ENCODE results near the gene TRIM44.
"Not testable (repeated sequence)": the region's sequence is repeated elsewhere in the genome, so short reads cannot be mapped to it uniquely, and the experiment has no call there.

The TRIM44 gene

GRCh38 chr11:35826006-35826405 is 163.4 kb downstream of the TRIM44 start:
- FAIRE-seq = no peak

GRCh38 chr11:35826949-35827348 is 164.4 kb downstream of the TRIM44 start:
- no peak for FAIRE-seq

DNA sequence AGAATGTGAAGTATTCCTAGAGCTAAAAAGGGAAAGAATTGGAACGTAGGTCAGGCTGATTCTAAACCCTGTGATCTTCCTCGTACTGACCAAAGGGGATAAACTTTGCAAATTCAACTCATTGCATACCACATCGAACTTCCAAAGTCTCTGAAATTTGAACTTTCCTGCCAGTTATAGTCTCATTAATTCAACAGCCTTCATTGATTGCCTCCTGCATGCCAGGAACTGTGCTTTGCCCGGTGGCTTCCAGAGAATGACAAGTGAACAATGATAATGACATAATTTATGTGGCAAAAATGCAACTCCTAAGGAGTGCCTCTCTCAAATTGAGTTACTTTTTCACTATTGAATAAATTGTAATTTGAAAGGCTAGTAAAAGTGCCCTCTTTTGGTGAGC is 173.6 kb downstream of the TRIM44 start:
- no peak for FAIRE-seq

DNA sequence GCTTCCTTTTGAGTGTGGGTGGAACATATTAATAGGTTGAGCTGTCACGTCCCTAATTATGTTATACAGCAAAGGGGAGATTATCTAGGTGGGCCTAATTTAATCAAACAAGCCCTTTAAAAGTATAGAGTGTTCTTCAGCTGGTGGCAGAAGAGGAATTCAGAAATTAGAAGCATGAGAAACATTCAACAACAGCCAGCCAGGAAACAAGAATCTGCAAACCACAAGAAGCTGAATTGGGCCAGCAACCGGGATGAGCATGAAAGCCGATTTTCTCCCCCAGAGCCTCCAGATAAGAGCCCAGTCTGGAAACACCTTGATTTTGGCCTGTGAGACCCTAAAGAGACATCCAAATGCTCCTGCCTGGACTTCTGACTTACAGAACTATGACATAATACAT is 175.5 kb downstream of the TRIM44 start:
- FAIRE-seq = no peak

GRCh38 chr11:35838697-35839367 is 176.3 kb downstream of the TRIM44 start:
- FAIRE-seq = not testable (repeated sequence)

DNA sequence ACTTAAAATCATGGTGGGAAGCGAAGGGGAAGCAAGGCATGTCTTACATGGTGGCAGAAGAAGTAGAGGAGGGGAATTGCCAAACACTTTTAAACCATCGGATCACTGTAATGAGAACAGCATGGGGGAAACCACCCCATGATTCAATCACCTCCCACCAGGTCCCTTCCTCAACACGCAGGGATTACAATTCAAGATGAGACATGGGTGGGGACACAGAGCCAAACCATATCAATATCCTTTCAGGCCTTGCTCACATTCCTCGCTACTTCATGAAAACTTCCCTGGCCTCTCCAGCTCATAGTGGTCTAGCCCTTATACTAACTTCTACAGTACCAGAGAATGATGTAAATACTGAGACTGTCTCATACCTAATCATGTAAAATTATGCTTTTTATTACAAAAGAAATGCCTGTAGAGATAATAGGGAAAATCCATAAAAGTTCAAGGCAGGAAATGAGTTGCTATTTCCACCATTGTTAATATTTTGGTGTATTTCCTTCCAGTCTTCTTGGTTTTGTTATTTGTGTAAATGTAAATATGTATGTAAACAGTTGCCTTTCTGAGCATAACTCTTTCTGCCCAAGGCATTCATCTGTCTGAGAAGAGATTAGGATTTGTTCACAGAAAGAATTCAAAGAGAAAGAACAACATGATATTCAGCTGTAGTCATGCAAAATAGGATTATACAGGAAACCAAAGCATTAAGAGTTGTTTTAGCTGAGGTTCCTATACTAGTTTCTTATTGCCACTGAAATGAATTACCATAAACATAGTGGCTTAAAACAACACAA is 177.0 kb downstream of the TRIM44 start:
- no peak for FAIRE-seq

- no peak for FAIRE-seq
Observed at GRCh38 chr11:35841733-35842132, 179.2 kb downstream of the TRIM44 start.

GRCh38 chr11:35842958-35843357 is 180.4 kb downstream of the TRIM44 start:
- FAIRE-seq = no peak

- FAIRE-seq = no peak
Observed at GRCh38 chr11:35844579-35844978, 182.0 kb downstream of the TRIM44 start.

DNA sequence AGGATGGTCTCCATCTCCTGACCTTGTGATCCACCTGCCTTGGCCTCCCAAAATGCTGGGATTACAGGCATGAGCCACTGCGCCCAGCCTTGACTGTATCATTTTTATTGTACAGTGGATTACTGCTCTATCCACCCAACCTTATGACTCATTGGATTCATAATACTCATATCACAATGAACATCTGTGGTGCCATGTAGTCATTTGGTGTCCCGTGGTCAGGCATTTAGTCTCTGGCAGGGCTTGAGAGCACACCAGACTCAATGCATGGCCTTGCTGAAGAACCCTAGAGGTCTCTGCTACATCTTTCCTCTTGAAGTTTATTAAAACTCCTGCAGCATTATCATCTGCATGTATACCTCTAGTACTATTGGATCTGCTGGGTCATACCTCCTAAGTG is 183.3 kb downstream of the TRIM44 start:
- no peak for FAIRE-seq

- FAIRE-seq = no peak
Observed at GRCh38 chr11:35846874-35847273, 184.3 kb downstream of the TRIM44 start.

GRCh38 chr11:35847473-35847872 is 184.9 kb downstream of the TRIM44 start:
- FAIRE-seq = no peak

DNA sequence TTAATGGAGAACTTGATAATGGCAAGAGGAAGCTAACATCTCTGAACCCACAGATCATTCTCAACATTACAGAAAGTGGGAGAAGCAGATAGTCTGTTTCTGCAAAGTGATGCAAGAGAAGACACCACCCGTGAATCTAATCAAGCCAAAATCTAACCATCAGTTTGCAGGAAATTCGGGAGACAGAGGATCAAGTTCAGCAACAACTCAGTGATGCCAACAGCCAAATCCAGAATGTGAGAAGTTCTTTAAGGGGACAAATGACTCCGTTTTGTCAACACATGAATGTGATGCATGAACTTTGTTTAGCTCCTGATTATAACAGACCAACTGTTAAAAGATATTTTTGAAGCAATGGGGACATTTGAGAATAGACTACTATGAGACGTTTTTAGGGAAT is 186.0 kb downstream of the TRIM44 start:
- no peak for FAIRE-seq

DNA sequence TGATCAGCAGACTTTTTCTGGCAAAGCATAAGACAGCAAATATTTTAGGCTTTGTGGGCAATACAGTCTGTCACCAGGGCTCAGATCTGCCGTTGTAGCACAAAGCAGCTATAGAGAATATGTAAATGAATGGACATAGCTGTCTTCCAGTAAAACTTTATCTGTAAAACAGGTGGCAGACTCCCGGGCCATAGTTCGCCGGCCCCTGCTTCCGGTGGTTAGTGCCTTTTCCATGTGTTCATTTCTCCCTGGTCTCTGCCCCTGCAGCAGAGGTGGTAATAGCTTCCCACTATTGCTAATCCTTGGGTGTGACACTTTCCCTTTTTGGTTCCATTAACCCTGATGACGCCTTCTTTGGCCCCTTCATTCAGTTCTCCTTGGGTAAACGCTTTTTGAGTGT is 187.6 kb downstream of the TRIM44 start:
- no peak for FAIRE-seq

GRCh38 chr11:35851342-35851741 is 188.8 kb downstream of the TRIM44 start:
- FAIRE-seq = no peak

DNA sequence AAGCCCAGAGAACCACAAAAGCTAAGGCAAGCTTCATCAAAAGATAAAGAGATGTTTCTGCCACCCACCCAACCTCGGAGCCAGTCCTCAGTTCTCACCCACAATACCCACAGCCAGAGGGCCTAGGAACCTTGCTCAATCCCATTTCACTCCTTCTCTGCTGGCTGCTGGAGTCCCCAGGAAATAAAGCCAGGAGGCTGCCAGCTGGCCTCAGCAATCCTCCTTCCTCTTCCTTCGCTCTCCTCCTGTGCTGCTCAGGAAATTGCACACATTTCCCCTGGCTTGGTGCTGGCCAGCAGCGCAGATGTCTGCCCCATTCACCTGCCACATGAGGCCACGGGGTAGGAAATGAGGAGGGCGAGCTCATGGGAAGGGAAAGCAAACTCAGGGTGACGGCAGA is 189.5 kb downstream of the TRIM44 start:
- no peak for FAIRE-seq

- FAIRE-seq = no peak
Observed at GRCh38 chr11:35853971-35854370, 191.4 kb downstream of the TRIM44 start.

DNA sequence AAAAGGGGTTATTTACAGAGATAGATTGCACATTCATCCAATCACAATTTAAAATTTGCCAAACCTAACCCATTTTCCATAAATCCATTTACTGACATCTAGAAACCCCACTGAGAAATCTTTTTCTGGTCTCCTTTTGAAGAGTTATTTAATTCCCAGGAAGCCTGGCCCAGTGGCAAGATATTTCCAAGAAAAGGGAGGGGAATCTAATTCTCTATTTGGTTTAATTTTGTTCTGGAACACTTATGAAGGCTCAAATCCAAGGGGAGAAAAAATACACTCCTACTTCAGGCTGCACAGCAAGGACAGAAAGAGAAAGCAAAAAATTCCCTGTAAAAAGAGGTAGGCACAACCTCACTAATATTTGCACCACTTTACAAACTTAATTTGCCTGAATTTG is 193.1 kb downstream of the TRIM44 start:
- no peak for FAIRE-seq

GRCh38 chr11:35856259-35856658 is 193.7 kb downstream of the TRIM44 start:
- FAIRE-seq = no peak

GRCh38 chr11:35856756-35857155 is 194.2 kb downstream of the TRIM44 start:
- FAIRE-seq = no peak

- no peak for FAIRE-seq
Observed at GRCh38 chr11:35857922-35858321, 195.3 kb downstream of the TRIM44 start.

GRCh38 chr11:35859301-35859700 is 196.7 kb downstream of the TRIM44 start:
- no peak for FAIRE-seq

DNA sequence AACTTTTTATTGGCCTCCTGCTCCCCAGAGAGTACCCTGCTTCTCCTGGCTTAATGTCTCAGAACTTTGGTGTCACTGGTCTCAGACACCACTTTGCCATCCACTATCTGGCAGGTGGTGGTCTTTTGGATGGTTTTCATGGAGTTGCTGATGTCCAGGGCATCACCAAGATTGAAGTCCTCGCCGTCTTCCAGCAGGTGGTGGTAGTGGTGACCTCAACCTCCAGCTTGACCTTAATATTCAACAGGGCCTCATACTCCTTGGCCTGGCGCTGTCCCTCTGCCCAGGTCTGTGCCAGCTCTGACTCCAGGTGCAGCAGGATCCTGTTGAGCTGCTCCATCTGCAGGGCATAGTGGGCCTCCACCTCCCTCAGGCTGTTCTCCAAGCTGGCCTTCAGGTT is 197.6 kb downstream of the TRIM44 start:
- not testable (repeated sequence) for FAIRE-seq

GRCh38 chr11:35861191-35861590 is 198.6 kb downstream of the TRIM44 start:
- no peak for FAIRE-seq

DNA sequence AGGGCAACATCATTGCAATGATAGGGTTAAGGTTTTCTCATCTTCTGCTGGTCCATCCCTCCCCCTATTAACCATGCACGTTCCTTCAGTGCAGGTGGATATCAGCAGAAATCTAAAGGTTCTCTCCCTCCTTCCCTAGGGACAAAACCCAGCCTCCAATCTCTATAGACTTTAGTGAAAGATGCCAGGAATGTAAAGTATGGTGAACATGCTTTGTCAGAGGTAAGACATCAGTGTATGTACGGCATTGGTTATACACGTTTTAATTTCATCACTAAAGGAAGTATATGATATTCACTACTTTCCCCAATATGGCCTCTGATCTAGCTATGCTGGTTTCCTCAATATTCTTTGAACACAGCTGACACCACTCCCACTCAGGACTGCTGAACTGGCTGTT is 200.1 kb downstream of the TRIM44 start:
- no peak for FAIRE-seq
